Stimulated activated CD4-positive, alpha-beta T cell treated with anti-CD3 and anti-CD28 coated beads, TNF-alpha, amount 100 ng/mL, for 24 hours (primary cell): ENCODE measurements around the gene MGST2.
A peak's percentile ranks its signal among the peaks of the same experiment; 100 is the strongest.

Source experiments
- DNase-seq, 3 experiments: peaks; one replicate each; pipeline ENCODE4 v3.0.0-alpha.2; 2020; ENCODE audit warnings: low read depth in 3 of 3

Gene MGST2

GRCh38 chr4:139704915-139705485, 39.4 kb downstream of the MGST2 start:
- DNase-seq, result no peak

GRCh38 chr4:139709660-139710059, 44.0 kb downstream of the MGST2 start:
- no peak for DNase-seq

DNA sequence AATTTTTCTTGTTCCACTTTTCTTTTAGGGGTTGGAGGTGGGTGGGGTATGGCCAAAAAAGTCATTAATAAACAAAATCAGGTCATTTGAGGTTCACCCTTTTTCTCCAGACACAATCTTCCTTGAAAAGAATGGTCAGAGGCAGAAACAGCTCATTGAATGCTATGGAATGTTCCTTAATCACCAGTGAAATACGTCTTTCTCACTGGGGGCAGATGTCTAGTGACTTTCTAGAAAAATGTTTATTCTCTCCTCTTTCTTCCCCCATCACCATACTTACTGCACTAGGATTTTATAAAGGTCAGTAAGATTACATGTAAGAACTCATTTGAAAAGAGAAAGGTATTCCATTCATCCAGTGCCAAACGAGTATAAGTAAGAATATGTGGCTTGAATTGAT, 44.5 kb downstream of the MGST2 start:
- DNase-seq, result no peak

- no peak for DNase-seq
These were observed 45.8 kb downstream of the MGST2 start for GRCh38 chr4:139711461-139711860.

DNA sequence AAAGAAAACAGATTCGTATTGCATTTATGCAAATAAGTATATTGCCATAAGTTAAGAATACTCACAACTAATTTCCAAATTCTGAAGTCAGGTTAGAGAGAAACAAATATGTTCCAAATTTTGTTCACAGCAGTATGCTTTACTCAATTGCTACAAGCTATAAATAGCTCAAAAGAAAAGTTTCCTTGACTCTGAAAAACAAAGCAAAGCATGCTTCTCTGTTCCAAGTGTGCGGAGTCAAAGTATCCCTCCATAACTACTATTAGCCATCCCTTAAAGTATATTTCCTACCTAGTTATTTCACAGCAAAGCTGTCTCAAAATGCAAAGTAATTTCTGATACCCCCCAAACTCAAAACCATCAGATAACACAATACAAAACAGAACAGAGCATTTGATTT, 47.3 kb downstream of the MGST2 start:
- DNase-seq, result no peak

- DNase-seq, result no peak
These were observed 50.2 kb downstream of the MGST2 start for GRCh38 chr4:139715746-139716391.

DNA sequence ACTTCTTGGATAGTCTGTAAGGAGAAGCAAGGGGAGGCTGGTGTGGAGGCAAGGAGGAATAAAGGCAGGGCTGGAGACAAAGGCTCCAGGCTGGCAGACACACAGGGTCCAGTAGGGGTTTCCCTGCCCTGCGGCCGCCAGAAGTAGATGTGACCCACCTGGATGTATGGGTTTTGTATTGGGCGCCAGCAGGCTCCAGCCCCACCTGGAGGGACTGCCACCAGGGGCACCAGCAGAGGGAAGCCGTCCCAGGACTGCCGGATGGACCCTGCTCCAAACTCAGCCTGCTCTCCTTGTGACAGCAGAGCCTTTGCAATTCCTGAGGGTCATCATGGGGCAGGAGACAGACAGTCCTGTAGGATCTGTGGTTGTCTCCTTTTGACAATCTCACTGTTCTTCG, 52.7 kb downstream of the MGST2 start:
- no peak for DNase-seq

DNA sequence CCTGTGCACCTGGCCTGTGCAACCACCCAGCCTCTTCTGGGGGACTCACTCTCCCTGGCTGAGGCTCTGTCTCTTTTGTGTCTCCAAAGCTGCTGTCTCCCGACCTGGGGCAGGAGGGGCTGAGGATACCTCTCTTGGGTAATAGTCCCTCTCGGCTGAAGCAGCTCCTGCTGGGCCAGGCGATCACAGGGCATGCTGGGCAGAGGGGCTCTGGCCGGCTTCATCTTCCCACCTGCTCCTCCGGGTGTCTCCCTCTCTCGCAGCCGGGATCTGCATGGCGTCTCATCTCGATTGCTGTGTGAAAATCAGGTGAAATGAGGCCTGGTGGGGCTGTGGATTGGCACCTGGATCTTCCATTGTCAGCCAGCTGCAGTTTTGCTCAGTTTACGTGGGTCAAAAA, 53.2 kb downstream of the MGST2 start:
- no peak for DNase-seq

DNA sequence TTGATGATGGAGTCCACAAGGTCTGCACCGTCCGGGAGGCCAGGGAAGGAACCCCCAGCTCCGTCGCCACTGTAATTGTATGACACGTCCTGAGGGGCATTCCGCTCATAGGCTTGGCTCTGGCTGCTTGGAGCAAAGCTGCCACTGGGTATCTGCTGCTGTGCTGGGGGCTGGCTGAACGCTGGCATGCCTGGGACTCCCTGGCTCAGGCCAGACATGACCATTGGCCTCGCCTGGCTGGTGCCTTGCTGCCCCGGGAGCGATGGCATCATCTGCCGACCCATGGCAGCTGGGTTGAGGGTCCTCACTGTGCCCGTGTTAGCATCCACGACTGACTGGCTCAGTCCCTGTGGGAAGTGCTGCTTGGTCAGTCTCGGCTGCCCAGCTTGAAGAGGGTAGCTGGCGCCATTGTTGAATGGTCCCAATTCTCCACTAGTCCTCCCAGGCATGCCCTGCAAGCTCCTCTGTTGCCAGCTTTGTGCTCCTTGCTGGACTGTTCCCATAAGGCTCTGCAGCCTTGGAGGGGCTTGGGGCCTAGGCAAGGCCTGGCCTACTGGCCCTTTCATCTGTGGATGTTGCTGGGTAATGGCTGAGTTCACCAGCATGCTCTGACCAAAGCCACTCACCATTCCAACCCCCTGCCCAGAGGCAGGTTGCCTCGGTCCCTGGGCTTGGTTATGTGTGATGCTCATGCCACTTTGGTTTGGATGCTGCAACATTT, 53.9 kb downstream of the MGST2 start:
- no peak for DNase-seq

DNA sequence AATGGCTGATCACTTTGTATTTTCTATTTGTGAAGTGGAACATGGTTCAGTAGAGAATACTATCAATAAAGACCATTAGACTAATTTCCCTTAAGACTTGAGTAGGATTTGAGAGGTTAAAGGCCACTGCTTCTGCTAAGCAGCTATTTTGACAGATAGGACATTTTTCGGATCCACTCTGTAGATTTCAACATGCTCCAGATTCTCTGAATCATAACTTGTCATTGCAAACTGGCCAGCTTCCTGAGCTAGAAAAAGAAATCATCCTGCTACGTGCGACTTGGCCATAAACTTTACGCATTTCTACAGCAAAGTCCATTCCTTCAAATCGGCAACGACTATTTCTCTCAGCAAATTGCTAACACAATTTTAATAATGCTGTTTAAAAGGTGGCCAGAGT, 55.2 kb downstream of the MGST2 start:
- DNase-seq, result no peak

DNA sequence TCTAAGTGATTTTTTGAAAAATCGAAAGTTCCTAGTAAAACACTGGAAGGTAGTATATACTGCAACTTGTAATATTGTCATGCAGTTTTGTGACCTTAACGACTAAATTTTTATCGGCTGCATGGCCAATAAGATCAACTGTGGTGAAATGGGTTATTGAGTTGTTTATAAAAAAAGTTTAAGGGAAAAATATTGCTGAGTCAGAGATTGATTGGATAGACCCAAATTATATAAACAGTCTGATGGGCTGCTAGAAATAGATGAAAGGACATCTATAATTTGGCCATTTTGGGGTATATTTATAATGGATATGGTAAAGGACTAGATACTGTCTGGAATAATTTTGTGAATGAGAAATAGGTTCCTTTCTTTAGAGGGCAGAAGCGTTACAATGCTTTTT, 56.2 kb downstream of the MGST2 start:
- DNase-seq, result no peak

DNA sequence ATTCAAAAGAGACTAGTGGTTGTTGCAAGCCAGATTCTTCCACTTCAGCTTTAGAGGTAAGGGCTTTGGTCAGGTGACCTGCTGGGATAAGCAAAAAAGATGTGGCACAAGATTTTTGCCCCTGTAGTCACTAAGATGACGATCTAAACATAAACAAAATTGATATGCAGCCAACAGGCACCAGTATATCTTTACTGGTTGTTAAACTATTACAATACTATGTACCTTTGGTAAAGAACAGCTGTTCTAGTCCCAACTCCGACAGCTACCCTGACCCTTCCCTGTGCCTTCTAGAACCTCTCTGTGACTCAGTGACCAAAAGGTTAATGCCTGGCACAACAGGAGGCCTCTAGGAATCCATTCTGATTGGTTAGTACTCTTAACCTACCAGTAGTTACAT, 59.6 kb downstream of the MGST2 start:
- no peak for DNase-seq

DNA sequence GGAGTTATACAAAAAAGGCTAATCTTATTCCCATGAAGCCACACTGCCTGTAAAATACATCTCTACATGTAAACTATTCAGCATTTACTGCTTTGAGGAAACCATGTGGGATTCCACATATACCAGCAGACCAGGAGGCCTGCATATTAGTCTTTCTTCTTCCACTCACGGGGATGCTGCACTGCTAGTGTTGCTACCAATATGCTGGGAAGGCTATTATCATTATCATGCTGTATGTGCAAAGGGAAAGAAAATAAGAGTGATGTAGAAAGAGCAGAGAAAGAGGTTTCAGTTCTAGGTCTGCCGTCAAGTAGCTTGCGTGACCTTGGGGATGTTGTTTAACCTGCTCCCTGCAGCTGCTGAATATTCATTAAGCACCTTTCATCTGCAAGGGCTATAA, 61.0 kb downstream of the MGST2 start:
- no peak for DNase-seq

DNA sequence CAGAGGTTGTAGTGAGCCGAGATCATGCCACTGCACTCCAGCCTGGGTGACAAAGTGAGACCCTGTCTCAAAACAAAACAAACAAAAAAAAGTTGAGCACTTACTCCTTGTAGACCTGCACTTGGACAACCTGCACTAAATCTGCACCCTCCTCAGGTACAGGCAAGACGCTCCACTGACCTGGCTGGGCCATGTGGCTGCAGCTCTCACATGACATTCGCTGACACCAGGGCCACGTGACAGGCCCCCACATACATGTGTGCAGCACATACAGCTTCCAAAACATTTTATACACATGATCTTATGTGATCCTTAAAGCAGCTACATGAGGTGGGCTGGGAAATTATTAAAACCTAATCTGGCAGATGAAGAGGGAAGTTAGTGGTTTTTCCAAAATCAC, 62.5 kb downstream of the MGST2 start:
- no peak for DNase-seq

DNA sequence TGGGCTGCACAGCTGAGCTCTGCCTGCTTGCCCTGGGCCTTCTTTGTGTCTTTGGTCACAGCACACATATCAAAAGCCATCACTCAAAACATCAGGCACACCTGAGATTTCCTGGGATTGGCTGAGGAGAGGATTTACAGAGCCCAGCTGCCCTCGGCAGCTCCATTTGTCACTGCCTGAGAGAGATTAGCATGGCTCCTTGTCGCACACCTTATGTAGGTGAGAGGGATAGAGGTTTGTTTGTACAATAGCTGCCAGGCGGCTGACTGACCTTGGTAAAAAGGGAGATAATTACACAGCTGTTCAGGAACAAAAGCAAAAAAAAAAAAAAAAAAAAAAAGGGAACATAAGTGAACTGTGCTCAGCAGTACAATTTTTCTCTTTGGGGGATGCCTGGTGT, 63.2 kb downstream of the MGST2 start:
- no peak for DNase-seq

DNA sequence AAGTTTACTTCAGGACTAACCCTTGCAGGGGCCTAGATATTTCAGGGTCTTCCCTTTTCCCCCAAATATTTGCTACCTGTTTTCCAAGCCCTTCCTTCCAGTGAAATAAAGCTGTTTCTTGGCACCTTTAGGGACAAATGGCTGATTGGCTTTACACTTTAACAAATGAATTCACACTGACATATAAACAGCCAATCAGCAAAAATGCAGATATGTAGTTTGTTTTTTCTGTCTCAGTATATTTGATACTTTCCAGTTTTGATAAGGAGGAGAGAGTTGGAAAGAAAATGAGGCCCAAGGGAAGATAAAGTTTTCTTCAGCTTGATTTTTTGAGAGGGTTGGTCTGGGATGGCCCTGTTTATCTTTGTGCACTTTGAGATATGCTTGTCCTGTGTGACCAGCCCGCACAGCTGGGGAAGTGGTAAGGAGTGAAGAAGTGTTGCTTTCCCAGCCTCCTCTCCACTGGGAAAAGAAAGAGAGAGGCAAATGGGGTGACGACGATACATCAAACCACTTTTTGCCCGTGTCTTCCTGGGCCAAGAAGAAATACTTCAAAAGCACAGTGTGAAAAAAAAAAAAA, 67.5 kb downstream of the MGST2 start:
- no peak for DNase-seq

DNA sequence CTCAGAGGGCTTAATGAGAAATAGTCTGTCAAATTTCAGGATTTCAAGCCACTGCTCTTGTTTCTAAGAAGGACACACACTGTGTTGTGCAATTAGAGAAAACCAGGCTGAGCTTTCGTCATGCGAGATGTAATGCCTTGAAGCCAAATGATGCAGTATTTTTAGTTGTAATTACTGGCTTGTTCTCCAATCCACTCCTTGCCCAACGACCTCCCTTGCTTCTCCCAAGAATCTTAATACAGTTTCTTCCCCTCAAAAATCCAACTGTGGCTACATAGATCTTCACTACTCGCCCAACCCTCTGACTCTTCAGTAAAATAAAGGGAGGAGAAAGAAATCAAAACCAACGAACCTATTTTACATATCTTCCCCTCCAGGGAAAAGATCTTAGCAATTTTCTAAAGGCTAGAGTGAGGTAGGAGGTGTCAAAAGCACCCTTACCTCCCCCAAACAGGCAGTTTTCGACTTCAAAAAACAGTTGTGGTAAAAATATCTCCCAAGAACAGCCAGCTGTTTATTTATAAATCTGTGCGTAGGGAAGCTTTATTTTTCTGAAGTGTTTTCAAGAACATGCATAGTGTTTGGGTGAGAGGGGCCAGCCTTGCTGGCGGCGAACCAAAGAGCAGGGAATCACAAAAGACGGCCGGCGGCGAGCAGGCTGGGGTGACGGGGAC, 68.7 kb downstream of the MGST2 start:
- DNase-seq, result no peak

DNA sequence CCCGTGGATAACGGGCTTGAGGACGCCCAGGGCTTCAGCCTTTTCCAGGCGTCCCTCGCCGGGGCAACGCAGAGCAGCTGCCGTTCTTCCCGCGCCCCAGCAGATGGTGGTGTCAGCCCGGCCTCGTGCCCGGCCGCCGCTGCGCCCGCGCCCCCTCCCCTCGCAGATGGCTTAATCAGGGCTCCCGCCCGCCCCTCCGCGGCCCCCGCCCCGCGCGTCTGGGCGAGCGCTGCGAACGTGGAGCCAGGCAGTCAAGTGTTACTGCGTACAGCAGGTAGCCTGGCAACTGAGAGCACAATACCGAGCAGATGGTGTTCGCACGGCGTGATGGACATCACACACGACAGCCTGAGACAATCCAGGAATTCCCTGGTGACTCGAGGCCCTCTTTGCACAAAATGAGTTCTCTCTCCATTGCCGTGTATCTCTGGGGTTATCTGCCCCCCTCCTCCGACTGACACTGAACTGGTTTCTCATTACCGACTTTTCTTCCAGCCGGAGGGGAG, 69.3 kb downstream of the MGST2 start:
- DNase-seq, result peak; percentile 26 to 61 (median 32)

DNA sequence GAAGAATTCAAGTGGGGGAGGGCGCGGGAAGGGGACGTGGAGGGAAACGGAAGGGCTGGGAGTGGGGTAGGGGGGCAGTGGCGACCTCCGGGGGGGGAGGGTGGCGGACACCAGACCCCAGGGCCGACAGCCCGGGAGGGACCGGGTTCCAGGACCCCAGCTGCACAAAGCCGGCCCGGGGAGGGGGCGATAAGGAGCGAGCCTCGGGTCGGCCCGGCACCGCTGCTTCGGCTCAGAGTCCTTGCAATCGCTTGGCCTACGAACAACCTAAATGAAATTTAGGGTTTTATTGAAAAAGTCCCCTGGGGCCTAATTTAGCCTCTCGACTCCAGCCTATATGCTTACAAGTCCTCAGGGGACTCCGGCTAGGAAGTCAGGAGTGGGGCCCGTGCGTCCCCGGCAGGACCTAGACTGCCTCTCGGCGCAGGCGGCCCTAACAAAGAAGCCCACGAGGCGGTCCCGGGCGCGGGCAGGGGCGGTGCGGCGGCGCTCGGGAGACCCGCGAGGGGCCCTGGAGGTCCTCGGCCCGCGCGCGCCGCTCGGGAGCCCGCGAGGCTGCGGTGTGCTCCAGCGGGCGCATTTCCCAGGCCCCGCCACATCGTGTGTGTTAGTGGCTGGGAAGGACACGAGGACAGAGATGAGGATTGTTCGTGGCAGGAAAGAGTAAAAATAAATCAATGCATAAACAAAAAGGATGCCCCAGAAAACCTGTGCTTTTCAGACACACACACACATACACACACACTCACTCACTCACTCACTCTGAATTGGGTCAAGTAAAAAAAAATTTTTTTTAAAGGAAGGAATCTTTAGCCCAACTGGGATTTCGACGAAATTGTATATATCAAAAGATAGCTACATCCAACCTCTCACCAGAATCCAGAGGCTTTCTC, 70.0 kb downstream of the MGST2 start:
- no peak for DNase-seq

- DNase-seq, result no peak
These were observed 70.6 kb downstream of the MGST2 start for GRCh38 chr4:139736274-139736660.

DNA sequence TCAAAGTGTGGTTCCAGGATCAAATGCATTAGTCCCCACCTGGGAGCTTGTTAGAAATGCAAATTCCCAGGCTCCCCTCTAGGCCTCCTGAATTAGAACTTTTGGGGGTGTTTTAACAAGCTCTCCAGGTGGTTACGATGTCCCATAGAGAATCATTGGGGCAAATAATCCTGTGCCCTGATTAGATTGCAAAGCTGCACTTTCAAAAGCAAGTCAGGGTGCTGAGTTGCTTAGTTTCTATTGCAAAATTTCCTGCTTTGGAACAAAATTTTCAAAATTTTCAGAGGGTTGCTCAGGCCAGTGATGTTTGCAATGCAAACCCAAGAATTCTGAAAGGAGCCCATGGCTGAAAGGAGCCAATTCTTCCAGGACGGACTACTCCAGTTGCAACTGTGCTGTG, 71.0 kb downstream of the MGST2 start:
- no peak for DNase-seq
